CD14-positive monocyte (primary cell): ENCODE results near the gene COQ8A. TPM values are rescaled to one million over a fixed set of nuclear protein-coding genes. Genes with fewer than 3 reads are reported as not detected.

ENCODE experiments used
- DNase-seq, 3 donors: peaks; one replicate each; pipeline ENCODE4 v3.0.0-alpha.2; 2011 to 2022
- H2AFZ ChIP-seq: 2 replicates; pipeline ENCODE4 v1.6.0; 2012; ENCODE audit warnings: mild to moderate bottlenecking, low read depth, low read length, inconsistent platforms; ENCODE audit not compliant: insufficient read depth, poor library complexity, severe bottlenecking
- H3K27ac ChIP-seq, 2 donors: 1 replicate in 1 of 2; 2 replicates in 1 of 2; pipeline ENCODE4 v1.5.1; 2012 to 2013; ENCODE audit warnings: low read length in 2 of 2, control low read depth in 1 of 2, inconsistent platforms in 1 of 2, low read depth in 1 of 2, mild to moderate bottlenecking in 1 of 2
- H3K27me3 ChIP-seq, 2 donors: one replicate each; pipeline versions ENCODE4 v1.6.0 to v1.6.1; 2011 to 2013; ENCODE audit warnings: low read length in 2 of 2; ENCODE audit not compliant: control insufficient read depth in 2 of 2, insufficient read depth in 2 of 2
- H3K36me3 ChIP-seq, 2 donors: replicated peaks in 1 of 2; 1 replicate in 1 of 2; 2 replicates in 1 of 2; pipeline versions ENCODE4 v1.5.1 to v1.6.1; 2012 to 2013; ENCODE audit warnings: low read length in 2 of 2, control low read depth in 1 of 2, inconsistent platforms in 1 of 2, mild to moderate bottlenecking in 1 of 2; ENCODE audit not compliant: insufficient read depth in 2 of 2, control insufficient read depth in 1 of 2
- H3K4me1 ChIP-seq, 2 donors: 1 replicate in 1 of 2; 2 replicates in 1 of 2; pipeline versions ENCODE4 v1.5.1 to v1.6.1; 2012 to 2013; ENCODE audit warnings: low read length in 2 of 2, control low read depth in 1 of 2, inconsistent platforms in 1 of 2, mild to moderate bottlenecking in 1 of 2, moderate library complexity in 1 of 2; ENCODE audit not compliant: insufficient read depth in 2 of 2, control insufficient read depth in 1 of 2
- H3K4me2 ChIP-seq: replicated peaks from 2 replicates; pipeline ENCODE3; 2012; ENCODE audit warnings: low read length, moderate library complexity, mild to moderate bottlenecking; ENCODE audit not compliant: poor library complexity, severe bottlenecking; ENCODE audit errors: extremely low read depth
- H3K4me3 ChIP-seq, 3 experiments: fragments of 200-600 bp in 1 of 3; sonication (generic) in 1 of 3; replicated peaks in 1 of 3; 1 replicate in 2 of 3; 2 replicates in 1 of 3; pipeline ENCODE4 v1.5.1; 2011 to 2013; ENCODE audit warnings: low read length in 3 of 3, mild to moderate bottlenecking in 3 of 3, control low read depth in 2 of 3, low read depth in 2 of 3, inconsistent platforms in 1 of 3, moderate library complexity in 1 of 3
- H3K79me2 ChIP-seq: 2 replicates; pipeline ENCODE4 v1.6.0; 2012; ENCODE audit warnings: mild to moderate bottlenecking, control low read depth, inconsistent platforms, low read length, moderate library complexity; ENCODE audit not compliant: insufficient read depth
- H3K9ac ChIP-seq: 2 replicates; pipeline ENCODE4 v1.6.0; 2017; ENCODE audit warnings: low read length, mild to moderate bottlenecking; ENCODE audit not compliant: insufficient read depth, poor library complexity, severe bottlenecking
- H3K9me3 ChIP-seq, 2 donors: replicated peaks in 1 of 2; 1 replicate in 1 of 2; 2 replicates in 1 of 2; pipeline versions ENCODE4 v1.5.1 to v1.6.1; 2012 to 2013; ENCODE audit warnings: low read length in 2 of 2, control low read depth in 1 of 2; ENCODE audit not compliant: control insufficient read depth in 1 of 2, insufficient read depth in 1 of 2
- H4K20me1 ChIP-seq: 2 replicates; pipeline ENCODE4 v1.6.0; 2012; ENCODE audit warnings: mild to moderate bottlenecking, low read length, control low read depth, moderate library complexity; ENCODE audit not compliant: insufficient read depth
- H3K27ac Mint-ChIP-seq, 7 donors: one replicate each; pipeline ENCODE4 v1.8.0; 2020; ENCODE audit warnings: mild to moderate bottlenecking in 7 of 7, mixed read lengths in 7 of 7, moderate library complexity in 6 of 7, inconsistent platforms in 2 of 7
- H3K27me3 Mint-ChIP-seq, 3 donors: one replicate each; pipeline ENCODE4 v1.8.0; 2021 to 2022; ENCODE audit warnings: low read depth in 3 of 3, mild to moderate bottlenecking in 3 of 3, mixed read lengths in 3 of 3, moderate library complexity in 3 of 3, inconsistent platforms in 1 of 3
- H3K36me3 Mint-ChIP-seq, 2 donors: one replicate each; pipeline ENCODE4 v1.8.0; 2020; ENCODE audit warnings: mixed read lengths in 2 of 2, inconsistent platforms in 1 of 2, mild to moderate bottlenecking in 1 of 2
- H3K4me1 Mint-ChIP-seq: one replicate; pipeline ENCODE4 v1.8.0; 2020; ENCODE audit warnings: mild to moderate bottlenecking, mixed read lengths
- H3K4me3 Mint-ChIP-seq, 2 donors: one replicate each; pipeline ENCODE4 v1.8.0; 2020; ENCODE audit warnings: mild to moderate bottlenecking in 2 of 2, mixed read lengths in 2 of 2, moderate library complexity in 1 of 2
- H3K9me3 Mint-ChIP-seq, 7 donors: one replicate each; pipeline ENCODE4 v1.8.0; 2020 to 2022; ENCODE audit warnings: mixed read lengths in 7 of 7, mild to moderate bottlenecking in 6 of 7, moderate library complexity in 6 of 7, inconsistent platforms in 2 of 7
- CTCF ChIP-seq: fragments of 200-600 bp; IDR thresholded peaks from one replicate; pipeline ENCODE4 v1.8.0; 2022; ENCODE audit warnings: antibody characterized with exemption, mild to moderate bottlenecking
- whole genome bisulfite sequencing: methylation state at CpG from one replicate; pipeline ENCODE4 v1.1.5; 2013; ENCODE audit warnings: missing lambda C conversion rate; ENCODE audit not compliant: insufficient coverage; 5-methylcytosine and 5-hydroxymethylcytosine counted together
- intact Hi-C, 2 donors: fragments of 100-400 bp; cut with micrococcal nuclease; formaldehyde crosslinking; loops; one replicate each; pipeline versions ENCODE4 v1.15.0 to v1.15.1; 2023
- polyA plus RNA-seq, 3 donors: library from polyadenylated mRNA; depleted of rRNA in 1 of 3; unstranded in 2 of 3; stranded (reverse) in 1 of 3; fragments of 300-500 nt in 2 of 3; fragments of >200 nt in 1 of 3; fragmentation: Illumina TruSeq in 2 of 3; gene quantifications; 1 replicate in 2 of 3; 2 replicates in 1 of 3; pipeline ENCODE4 v1.2.3, GENCODE V29; 2012 to 2021

COQ8A gene
- polyA plus RNA-seq, 3 donors = 33.1 to 44.7 (median 38.2) TPM

GRCh38 chr1:226943156-226943555 is 3.1 kb downstream of the COQ8A start:
- no peak for TF ChIP-seq CTCF
- no peak overlapping the region for H3K4me3 ChIP-seq
- Mint-ChIP-seq H3K36me3 (peaks cover 4 to 11% of the 10 kb centered on the region in 2 donors), H3K4me3 (no peak overlapping the region), H3K4me1 (peaks cover 67% of the 10 kb centered on the region), H3K27me3 (peaks cover 0 to 2% (median 0%) of the 10 kb centered on the region in 3 donors), H3K27ac (peak overlapping the region in 2 of 7 donors; percentile 31 to 50), H3K9me3 (peaks cover 0 to 3% (median 2%) of the 10 kb centered on the region in 7 donors)
- WGBS = 85% methylated on average over 5 of the region's 5 CpGs
- intact Hi-C loops = no loop called here
- H4K20me1 ChIP-seq = peaks cover 68% of the 10 kb centered on the region
- H3K4me1 ChIP-seq = peaks cover 27 to 47% of the 10 kb centered on the region in 2 donors
- no peaks in the 10 kb centered on the region for H3K9me3 ChIP-seq
- H3K4me2 ChIP-seq = no peak overlapping the region
- no peak overlapping the region for H3K9ac ChIP-seq
- H3K36me3 ChIP-seq = no peaks in the 10 kb centered on the region
- H3K27ac ChIP-seq = no peak overlapping the region
- no peak overlapping the region for H2AFZ ChIP-seq
- DNase-seq = no peak
- H3K27me3 ChIP-seq = no peaks in the 10 kb centered on the region
- peaks cover 80% of the 10 kb centered on the region for H3K79me2 ChIP-seq

DNA sequence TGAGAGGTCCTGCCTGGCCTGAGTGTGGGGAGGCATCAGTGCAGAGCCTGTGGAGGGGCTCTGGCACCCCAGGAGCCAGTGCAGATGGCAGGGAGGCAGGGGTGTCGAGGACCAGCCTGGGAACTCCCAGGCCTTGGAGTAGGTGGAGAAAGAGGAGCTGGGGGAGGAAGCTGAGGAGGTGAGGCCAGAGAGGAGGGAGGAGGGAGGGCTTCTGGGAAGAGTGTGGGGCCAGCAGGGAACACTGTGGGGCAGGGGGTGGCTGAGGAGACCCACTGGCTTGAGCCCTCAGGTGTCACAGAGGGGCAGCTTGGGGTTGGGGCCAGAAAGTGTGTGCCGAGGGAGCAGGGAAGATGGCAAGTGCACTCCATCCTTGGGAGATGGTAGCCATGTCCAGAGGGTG is 3.8 kb downstream of the COQ8A start:
- no peak for TF ChIP-seq CTCF
- Histone ChIP-seq H3K9me3 (no peaks in the 10 kb centered on the region), H3K36me3 (peaks cover 0 to under 1% of the 10 kb centered on the region in 2 donors), H3K9ac (no peak overlapping the region), H3K4me2 (no peak overlapping the region), H3K4me1 (peaks cover 19 to 39% of the 10 kb centered on the region in 2 donors), H3K4me3 (no peak overlapping the region), H3K79me2 (peaks cover 88% of the 10 kb centered on the region), H4K20me1 (peaks cover 75% of the 10 kb centered on the region), H3K27ac (no peak overlapping the region), H3K27me3 (no peaks in the 10 kb centered on the region), H2AFZ (no peak overlapping the region)
- Mint-ChIP-seq H3K4me3 (peak overlapping the region in 1 of 2 donors; percentile 24), H3K27me3 (peaks cover 0 to 2% (median 0%) of the 10 kb centered on the region in 3 donors), H3K9me3 (peaks cover 0 to 4% (median 3%) of the 10 kb centered on the region in 7 donors), H3K27ac (peak overlapping the region in 4 of 7 donors; percentile 27 to 77 (median 61)), H3K4me1 (peaks cover 59% of the 10 kb centered on the region), H3K36me3 (peaks cover 4 to 12% of the 10 kb centered on the region in 2 donors)
- no peak for DNase-seq
- 87% methylated on average over 2 of the region's 2 CpGs for WGBS
- intact Hi-C loops = no loop called here
